ENCODE results near the gene XAB2. TPM values are rescaled to one million over a fixed set of nuclear protein-coding genes. Genes with fewer than 3 reads are reported as not detected.

The XAB2 gene
- total RNA-seq, 1 experiment from 2014 or later: 36.9 TPM

GRCh38 chr19:7641290-7642276 lies 12.2 kb upstream of the XAB2 start:
- POLR2A ChIA-PET: no interaction called here
- Histone ChIP-seq H3K9me3 (ENCODE audit: control insufficient read depth, insufficient read depth, low read depth, low read length) (no peaks in the 10 kb centered on the region), H3K27ac (ENCODE audit: low read length) (no peak overlapping the region), H3K4me3 (ENCODE audit: low read depth in 2 of 2, low read length in 2 of 2) (no peak overlapping the region), H3K27me3 (ENCODE audit: control insufficient read depth, insufficient read depth, low read length) (no peaks in the 10 kb centered on the region), H3K4me1 (ENCODE audit: control insufficient read depth, insufficient read depth, low read length) (no peaks in the 10 kb centered on the region), H3K36me3 (ENCODE audit: control insufficient read depth, insufficient read depth, low read length) (no peaks in the 10 kb centered on the region)
- intact Hi-C loops (cut with micrococcal nuclease; ENCODE audit: unreplicated experiment): no loop called here
- ATAC-seq (no peak), DNase-seq (ENCODE audit: low read depth, low spot score) (no peak)
- TF ChIP-seq POLR2AphosphoS5 (IDR thresholded peaks at IDR 0.05; ENCODE audit: low read depth, low read length) (no peak), TCF7L2 (IDR thresholded peaks at IDR 0.05; ENCODE audit: low read depth, low read length) (no peak), REST (IDR thresholded peaks at IDR 0.05; ENCODE audit: insufficient read depth in 1 of 2, low read depth in 2 of 2, low read length in 1 of 2) (no peak), SIN3A (IDR thresholded peaks at IDR 0.05; ENCODE audit: borderline replicate concordance, insufficient read depth, low read depth, low read length) (no peak)
- TF ChIP-seq, protein P1, sequence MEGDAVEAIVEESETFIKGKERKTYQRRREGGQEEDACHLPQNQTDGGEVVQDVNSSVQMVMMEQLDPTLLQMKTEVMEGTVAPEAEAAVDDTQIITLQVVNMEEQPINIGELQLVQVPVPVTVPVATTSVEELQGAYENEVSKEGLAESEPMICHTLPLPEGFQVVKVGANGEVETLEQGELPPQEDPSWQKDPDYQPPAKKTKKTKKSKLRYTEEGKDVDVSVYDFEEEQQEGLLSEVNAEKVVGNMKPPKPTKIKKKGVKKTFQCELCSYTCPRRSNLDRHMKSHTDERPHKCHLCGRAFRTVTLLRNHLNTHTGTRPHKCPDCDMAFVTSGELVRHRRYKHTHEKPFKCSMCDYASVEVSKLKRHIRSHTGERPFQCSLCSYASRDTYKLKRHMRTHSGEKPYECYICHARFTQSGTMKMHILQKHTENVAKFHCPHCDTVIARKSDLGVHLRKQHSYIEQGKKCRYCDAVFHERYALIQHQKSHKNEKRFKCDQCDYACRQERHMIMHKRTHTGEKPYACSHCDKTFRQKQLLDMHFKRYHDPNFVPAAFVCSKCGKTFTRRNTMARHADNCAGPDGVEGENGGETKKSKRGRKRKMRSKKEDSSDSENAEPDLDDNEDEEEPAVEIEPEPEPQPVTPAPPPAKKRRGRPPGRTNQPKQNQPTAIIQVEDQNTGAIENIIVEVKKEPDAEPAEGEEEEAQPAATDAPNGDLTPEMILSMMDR (IDR thresholded peaks at IDR 0.05): no peak
- no TSS peak for BruUV-seq (replicated peaks)
- in situ Hi-C loops (cut with HindIII; ENCODE audit: low pct_unique_long_range_greater_than_20kb, low sequenced_read_pairs): no loop called here
- CTCF ChIA-PET: interaction anchor here (0.7 kb wide), 1 partner anchor 73 kb away, joined by 3 read pairs; no protein-coding TSS in a partner anchor

DNA sequence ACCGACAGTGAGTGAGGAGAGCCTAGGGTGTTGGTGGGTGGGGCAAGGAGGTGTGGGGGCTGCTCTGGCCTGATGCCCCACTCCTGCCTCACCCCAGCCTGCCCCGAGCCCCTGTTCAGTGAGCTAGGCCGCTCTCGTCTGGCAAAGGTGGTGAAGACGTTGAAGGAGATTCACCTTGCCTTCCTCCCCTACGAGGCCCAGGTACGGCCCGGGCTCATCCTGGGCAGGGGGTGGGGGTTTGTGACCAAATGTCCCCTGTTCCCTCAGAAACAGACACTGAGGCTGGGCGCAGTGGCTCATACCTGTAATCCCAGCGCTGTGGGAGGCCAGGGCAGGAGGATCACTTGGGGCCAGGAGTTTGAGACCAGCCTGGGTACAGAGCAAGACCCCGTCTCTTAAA lies 11.5 kb upstream of the XAB2 start:
- POLR2A ChIA-PET: no interaction called here
- Histone ChIP-seq H3K27me3 (ENCODE audit: control insufficient read depth, insufficient read depth, low read length) (no peaks in the 10 kb centered on the region), H3K4me1 (ENCODE audit: control insufficient read depth, insufficient read depth, low read length) (no peaks in the 10 kb centered on the region; the same call in 1 of the 2 replicates), H3K9me3 (ENCODE audit: control insufficient read depth, insufficient read depth, low read depth, low read length) (no peaks in the 10 kb centered on the region), H3K27ac (ENCODE audit: low read length) (no peak overlapping the region), H3K36me3 (ENCODE audit: control insufficient read depth, insufficient read depth, low read length) (no peaks in the 10 kb centered on the region), H3K4me3 (ENCODE audit: low read depth in 2 of 2, low read length in 2 of 2) (no peak overlapping the region)
- BruUV-seq (replicated peaks): no TSS peak
- CTCF ChIA-PET: interaction anchor here (0.7 kb wide), 1 partner anchor 73 kb away, joined by 3 read pairs; no protein-coding TSS in a partner anchor
- no peak for ATAC-seq
- intact Hi-C loops (cut with micrococcal nuclease; ENCODE audit: unreplicated experiment) (no loop called here), in situ Hi-C loops (cut with HindIII; ENCODE audit: low pct_unique_long_range_greater_than_20kb, low sequenced_read_pairs) (no loop called here)
- no peak for DNase-seq (ENCODE audit: low read depth, low spot score)
- TF ChIP-seq SIN3A (IDR thresholded peaks at IDR 0.05; ENCODE audit: borderline replicate concordance, insufficient read depth, low read depth, low read length): no peak
- no peak for TF ChIP-seq TCF7L2 (IDR thresholded peaks at IDR 0.05; ENCODE audit: low read depth, low read length)
- no peak for TF ChIP-seq POLR2AphosphoS5 (IDR thresholded peaks at IDR 0.05; ENCODE audit: low read depth, low read length)
- no peak for TF ChIP-seq REST (IDR thresholded peaks at IDR 0.05; ENCODE audit: insufficient read depth in 1 of 2, low read depth in 2 of 2, low read length in 1 of 2)
- TF ChIP-seq, protein P1 (IDR thresholded peaks at IDR 0.05): no peak
